GM12878 (cell line): ENCODE data around the gene DCTN4. TPM values are rescaled to one million over a fixed set of nuclear protein-coding genes. Genes with fewer than 3 reads are reported as not detected.

Source experiments
- ATAC-seq: fragments of 200-7000 bp; cut with Tn5 transposase; 3 replicates; pipeline ENCODE4 v1.9.1; 2020; ENCODE audit warnings: mild to moderate bottlenecking, moderate library complexity
- BruUV-seq: library from RNA; stranded (reverse); fragments of 400-500 nt; replicated peaks from 2 replicates; lab custom pipeline; 2021; lab: Mats Ljungman, UMichigan
- CTCF ChIA-PET: fragments of 300-600 bp; sonication (Branson Sonifier 250); formaldehyde crosslinking; extraction: SDS; loops from one replicate; lab custom pipeline; 2021; ENCODE audit warnings: inconsistent platforms; lab: Yijun Ruan, JAX
- POLR2A ChIA-PET: fragments of 350-600 bp; formaldehyde crosslinking; extraction: SDS; loops from one replicate; lab custom pipeline; 2021; ENCODE audit warnings: inconsistent platforms; lab: Charles Lee
- RAD21 ChIA-PET: fragments of 300-600 bp; sonication (Branson Sonifier 250); formaldehyde crosslinking; loops from one replicate; lab custom pipeline; 2023; ENCODE audit warnings: antibody characterized with exemption; ENCODE audit not compliant: unreplicated experiment; lab: Charles Lee
- SMC1A ChIA-PET: fragments of 300-600 bp; sonication (Branson Sonifier 250); formaldehyde crosslinking; loops from one replicate; lab custom pipeline; 2023; ENCODE audit not compliant: unreplicated experiment, uncharacterized antibody; lab: Charles Lee
- DNase-seq: peaks from one replicate; pipeline ENCODE4 v3.0.0-alpha.2; 2011; ENCODE audit warnings: low read depth, low spot score
- FAIRE-seq: peaks from 3 replicates; lab custom pipeline; 2011; peaks lifted over from hg19 to GRCh38; lab: Jason Lieb, UNC
- H2AFZ ChIP-seq: 2 replicates; pipeline ENCODE4 v1.6.0; 2011; ENCODE audit warnings: low read depth, low read length, control low read depth; ENCODE audit not compliant: control insufficient read depth
- H3K27ac ChIP-seq: 2 replicates; pipeline ENCODE4 v1.5.1; 2011; ENCODE audit warnings: control low read depth; ENCODE audit not compliant: control insufficient read depth, insufficient read depth
- H3K27me3 ChIP-seq, 2 experiments: replicated peaks in 1 of 2; 2 replicates each; pipeline versions ENCODE4 v1.6.0 to v1.6.1; 2011; ENCODE audit warnings: low read length in 1 of 2; ENCODE audit not compliant: control insufficient read depth in 2 of 2, insufficient read depth in 2 of 2
- H3K36me3 ChIP-seq, 2 experiments: 2 replicates each; pipeline ENCODE4 v1.5.1; 2011; ENCODE audit warnings: low read length in 1 of 2; ENCODE audit not compliant: control insufficient read depth in 2 of 2, insufficient read depth in 2 of 2
- H3K4me1 ChIP-seq: 2 replicates; pipeline ENCODE4 v1.6.1; 2011; ENCODE audit warnings: mild to moderate bottlenecking, low read length, moderate library complexity, mixed read lengths; ENCODE audit not compliant: control insufficient read depth, insufficient read depth
- H3K4me2 ChIP-seq: 2 replicates; pipeline ENCODE4 v1.6.0; 2011; ENCODE audit warnings: control low read depth; ENCODE audit not compliant: control insufficient read depth, insufficient read depth
- H3K4me3 ChIP-seq: fragments of 200-600 bp; sonication (generic); 2 replicates; pipeline ENCODE4 v1.5.1; 2016
- H3K79me2 ChIP-seq: 2 replicates; pipeline ENCODE4 v1.6.0; 2011; ENCODE audit warnings: low read length; ENCODE audit not compliant: control insufficient read depth, insufficient read depth
- H3K9ac ChIP-seq: 2 replicates; pipeline ENCODE4 v1.8.0; 2011; ENCODE audit warnings: low read length, control low read depth, mixed read lengths; ENCODE audit not compliant: control insufficient read depth, insufficient read depth
- H3K9me3 ChIP-seq: replicated peaks from 3 replicates; pipeline ENCODE4 v1.5.1; 2011; ENCODE audit warnings: mild to moderate bottlenecking, low read length; ENCODE audit not compliant: control insufficient read depth, insufficient read depth
- H4K20me1 ChIP-seq: 2 replicates; pipeline ENCODE4 v1.6.0; 2011; ENCODE audit not compliant: control insufficient read depth, insufficient read depth
- BCL11A ChIP-seq: IDR thresholded peaks from 2 replicates; pipeline ENCODE4 v1.6.1; 2011; ENCODE audit warnings: low read depth, low read length
- BRCA1 ChIP-seq: IDR thresholded peaks from 2 replicates; pipeline ENCODE4 v1.6.1; 2011; ENCODE audit warnings: low read depth, low read length, improper control_type of control experiment
- CTCF ChIP-seq, 3 experiments: IDR thresholded peaks in 2 of 3; conservative IDR thresholded peaks in 1 of 3; 2 replicates each; pipeline ENCODE4 v1.5.1; 2011; ENCODE audit warnings: low read depth in 3 of 3, low read length in 3 of 3, mild to moderate bottlenecking in 3 of 3, control low read depth in 2 of 3, moderate library complexity in 2 of 3, inconsistent platforms in 1 of 3, mixed read lengths in 1 of 3; ENCODE audit not compliant: control insufficient read depth in 2 of 3, insufficient read depth in 1 of 3; ENCODE audit errors: extremely low read depth in 1 of 3
- ELK1 ChIP-seq: IDR thresholded peaks from 2 replicates; pipeline ENCODE4 v1.6.1; 2012; ENCODE audit warnings: low read depth, low read length, improper control_type of control experiment
- FOXK2 ChIP-seq: fragments of 450-650 bp; IDR thresholded peaks from 2 replicates; pipeline ENCODE4 v1.6.1; 2017; ENCODE audit warnings: mild to moderate bottlenecking, moderate library complexity
- MTA2 ChIP-seq: fragments of 450-650 bp; IDR thresholded peaks from 2 replicates; pipeline ENCODE4 v1.6.1; 2016; ENCODE audit warnings: low read depth, mild to moderate bottlenecking, moderate library complexity
- MXI1 ChIP-seq: fragments of 150-350 bp; IDR thresholded peaks from 2 replicates; pipeline ENCODE4 v1.6.1; 2011; ENCODE audit warnings: low read depth, mild to moderate bottlenecking, inconsistent platforms, low read length, improper control_type of control experiment
- NFXL1 ChIP-seq: fragments of 450-650 bp; IDR thresholded peaks from 2 replicates; pipeline ENCODE4 v1.6.1; 2017; ENCODE audit warnings: antibody characterized with exemption, mild to moderate bottlenecking, borderline replicate concordance
- RAD51 ChIP-seq: fragments of 450-650 bp; IDR thresholded peaks from 2 replicates; pipeline ENCODE4 v1.6.1; 2016; ENCODE audit warnings: moderate library complexity, mild to moderate bottlenecking, inconsistent platforms
- RELB ChIP-seq: fragments of 450-650 bp; IDR thresholded peaks from 2 replicates; pipeline ENCODE4 v1.6.1; 2017; ENCODE audit warnings: low read depth, mild to moderate bottlenecking, moderate library complexity
- REST ChIP-seq: IDR thresholded peaks from 2 replicates; pipeline ENCODE4 v1.6.1; 2012; ENCODE audit warnings: mild to moderate bottlenecking, low read depth, low read length
- SKIL ChIP-seq: fragments of 450-650 bp; IDR thresholded peaks from 2 replicates; pipeline ENCODE4 v1.6.1; 2017; ENCODE audit warnings: mild to moderate bottlenecking, low read depth, inconsistent platforms; ENCODE audit not compliant: poor library complexity, severe bottlenecking
- TCF7 ChIP-seq: IDR thresholded peaks from 2 replicates; pipeline ENCODE4 v1.6.1; 2014; ENCODE audit warnings: antibody characterized with exemption, borderline replicate concordance
- WGBS: methylation state at CpG from one replicate; pipeline ENCODE4 v1.1.6; 2016; ENCODE audit warnings: low lambda C conversion rate; ENCODE audit not compliant: insufficient replicate concordance, insufficient coverage; ENCODE audit errors: missing lambda C conversion rate; 5-methylcytosine and 5-hydroxymethylcytosine counted together
- in situ Hi-C: fragments of 300-500 bp; cut with MboI; formaldehyde crosslinking; loops from 9 replicates; pipeline ENCODE4 v1.14.3; 2018; ENCODE audit warnings: mixed read lengths
- intact Hi-C: fragments of 100-400 bp; cut with micrococcal nuclease; formaldehyde crosslinking; loops from one replicate; pipeline ENCODE4 v1.14.2; 2022; ENCODE audit not compliant: unreplicated experiment
- polyA plus RNA-seq, 11 experiments: library from polyadenylated mRNA; depleted of rRNA in 4 of 11; unstranded in 6 of 11; stranded (reverse) in 5 of 11; fragments of >200 nt; fragmentation: Nextera tagmentation in 4 of 11; fragmentation: Illumina TruSeq in 1 of 11; extraction: Ambion mirVana in 4 of 11; extraction: Trizol in 1 of 11; gene quantifications; 1 replicate in 1 of 11; 2 replicates in 10 of 11; pipeline versions ENCODE4 v1.2.1 to v1.2.3, GENCODE V29; 2011 to 2016; ENCODE audit warnings: inconsistent platforms in 2 of 11, missing spikeins in 2 of 11, low read depth in 1 of 11
- total RNA-seq, 4 experiments: library from RNA; depleted of rRNA in 3 of 4; stranded (reverse); fragments of >200 nt in 3 of 4; fragmentation: Illumina TruSeq in 1 of 4; extraction: Trizol in 1 of 4; gene quantifications; 2 replicates each; pipeline versions ENCODE4 v1.2.1 to v1.2.3, GENCODE V29; 2013 to 2021

The DCTN4 gene
- total and polyA plus RNA-seq, 10 of the 15 experiments (the other 5 are each of a cell fraction or from before 2014, with no cell fraction given): 7.6 to 27.8 (median 18.0) TPM

- H3K4me1 ChIP-seq: peaks cover 26% of the 10 kb centered on the region
- peak overlapping the region; percentile 94 for H2AFZ ChIP-seq
- no peaks in the 10 kb centered on the region for H3K9me3 ChIP-seq
- H3K27me3 ChIP-seq: no peaks in the 10 kb centered on the region
- intact Hi-C loops (loop anchor here (2.0 kb wide), 2 partner anchors 77 to 217 kb away; partner anchors contain the start of gene RBM22), in situ Hi-C loops (no loop called here)
- H3K9ac ChIP-seq: peak overlapping the region; percentile 83
- ChIA-PET RAD21 (interaction anchor here (0.7 to 1.5 kb wide), 2 partner anchors 12 to 78 kb away, joined by 3 to 4 read pairs; no protein-coding TSS in a partner anchor), CTCF (interaction anchor here (0.8 to 1.9 kb wide), 11 partner anchors 9 to 218 kb away, joined by 3 to 8 read pairs (median 4); partner anchors contain the start of genes DCTN4 and IRGM), SMC1A (interaction anchor here (0.9 to 1.9 kb wide), 3 partner anchors 10 to 122 kb away, joined by 3 to 6 read pairs (median 3); no protein-coding TSS in a partner anchor), POLR2A (interaction anchor here (0.5 to 1.3 kb wide), 3 partner anchors 19 to 595 kb away, joined by 3 to 7 read pairs (median 4); partner anchors contain the start of gene DCTN4)
- no TSS peak for BruUV-seq
- H3K4me2 ChIP-seq: peak overlapping the region; percentile 95
- peak overlapping the region; percentile 78 for H3K27ac ChIP-seq
- 50% methylated on average over 7 of the region's 7 CpGs for WGBS
- no peaks in the 10 kb centered on the region for H4K20me1 ChIP-seq
- H3K79me2 ChIP-seq: peaks cover 33% of the 10 kb centered on the region
- ATAC-seq (no peak), DNase-seq (no peak), FAIRE-seq (no peak)
- no peaks in the 10 kb centered on the region for H3K36me3 ChIP-seq
- peak overlapping the region; percentile 77 for H3K4me3 ChIP-seq
- TF ChIP-seq TCF7 (no peak), MTA2 (no peak), NFXL1 (no peak), SKIL (no peak), MXI1 (no peak), FOXK2 (no peak), ELK1 (no peak), RELB (no peak), BCL11A (no peak), RAD51 (no peak), REST (no peak), CTCF (IDR thresholded peaks at IDR 0.05 in 2 of 3, conservative IDR thresholded peaks at IDR 0.05 in 1 of 3; ENCODE audit: control insufficient read depth in 2 of 3, extremely low read depth in 1 of 3, insufficient read depth in 1 of 3, low read depth in 3 of 3, low read length in 3 of 3) (no peak), BRCA1 (no peak)
Measured at GRCh38 chr5:150778088-150778516, 19.3 kb upstream of the DCTN4 start.
